Measurements from ENCODE around the gene ZNF91. TPM values are rescaled to one million over a fixed set of nuclear protein-coding genes. Genes with fewer than 3 reads are reported as not detected.
"Not testable (repeated sequence)": the region's sequence is repeated elsewhere in the genome, so short reads cannot be mapped to it uniquely, and the experiment has no call there.

ZNF91 gene
- total RNA-seq, 2 donors from 2014 or later: 52.9 to 65.6 TPM

DNA sequence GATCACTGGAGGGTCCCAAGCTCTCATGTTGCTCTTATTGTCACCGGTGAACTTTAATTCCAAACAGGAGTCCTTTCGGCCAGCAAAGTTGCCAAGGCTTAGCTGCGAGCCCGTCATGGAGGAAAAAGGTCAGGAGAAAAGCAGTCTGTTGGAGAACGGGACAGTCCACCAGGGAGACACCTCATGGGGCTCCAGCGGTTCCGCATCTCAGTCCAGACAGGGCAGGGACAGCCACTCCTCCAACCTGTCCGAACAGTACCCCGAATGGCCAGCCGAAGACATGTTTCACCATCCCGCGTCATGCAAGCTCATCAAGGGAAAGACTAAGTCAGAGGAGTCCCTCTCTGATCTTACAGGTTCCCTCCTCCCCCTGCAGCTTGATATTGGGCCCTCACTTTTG lies 10.4 kb downstream of the ZNF91 start:
- peaks cover 30% of the 10 kb centered on the region for H3K9me3 ChIP-seq (ENCODE audit: control insufficient read depth, low read length, poor library complexity, severe bottlenecking)
- H3K27me3 Mint-ChIP-seq: no peaks in the 10 kb centered on the region
- peaks cover 8% of the 10 kb centered on the region for H3K4me1 Mint-ChIP-seq
- H3K36me3 Mint-ChIP-seq (ENCODE audit: low read depth): peaks cover 11% of the 10 kb centered on the region
- DNase-seq (no peak), ATAC-seq (no peak)
- no peak overlapping the region for H3K4me3 Mint-ChIP-seq
- H3K27ac Mint-ChIP-seq: no peak overlapping the region

DNA sequence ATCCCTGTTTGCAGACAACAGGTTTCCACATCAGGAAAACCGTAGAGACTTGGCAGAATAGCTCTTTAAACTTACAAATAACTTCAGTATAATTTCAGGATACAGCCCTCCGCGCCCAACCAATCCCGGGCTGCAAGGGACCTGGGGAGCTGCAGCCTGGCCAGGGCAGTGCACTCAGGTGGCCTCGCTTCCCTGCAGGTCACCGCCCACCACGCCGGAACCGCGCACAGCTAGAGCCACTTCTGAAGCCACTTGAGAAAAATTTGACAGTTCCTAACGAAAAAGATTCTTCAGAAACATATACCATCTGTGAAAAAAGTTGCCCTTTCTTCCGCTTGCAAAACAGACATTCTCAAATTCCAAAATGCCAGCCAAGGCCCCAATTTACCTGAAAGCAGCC lies 11.1 kb downstream of the ZNF91 start:
- H3K9me3 ChIP-seq (ENCODE audit: control insufficient read depth, low read length, poor library complexity, severe bottlenecking): peaks cover 30% of the 10 kb centered on the region
- ATAC-seq: no peak
- no peak for DNase-seq
- H3K27me3 Mint-ChIP-seq: no peaks in the 10 kb centered on the region
- peaks cover 9% of the 10 kb centered on the region for H3K36me3 Mint-ChIP-seq (ENCODE audit: low read depth)
- no peak overlapping the region for H3K4me3 Mint-ChIP-seq
- peaks cover 2% of the 10 kb centered on the region for H3K4me1 Mint-ChIP-seq
- no peak overlapping the region for H3K27ac Mint-ChIP-seq

DNA sequence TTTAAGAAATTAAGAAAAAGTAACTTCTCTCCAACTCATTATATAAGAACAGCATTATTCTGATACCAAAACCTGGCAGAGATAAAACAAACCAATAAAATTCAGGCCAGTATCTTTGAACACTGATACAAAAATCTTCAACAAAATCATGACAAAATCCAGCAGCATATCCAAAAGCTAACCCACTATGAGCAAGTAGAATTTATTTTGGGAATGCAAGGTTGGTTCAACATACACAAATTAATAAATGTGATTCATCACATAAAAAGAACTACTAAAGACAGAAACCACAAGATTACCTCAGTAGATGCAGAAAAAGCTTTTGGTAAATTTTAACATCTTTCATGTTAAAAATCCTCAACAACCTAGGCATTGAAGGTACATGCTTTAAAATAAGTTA lies 12.3 kb downstream of the ZNF91 start:
- no peaks in the 10 kb centered on the region for H3K4me1 Mint-ChIP-seq

DNA sequence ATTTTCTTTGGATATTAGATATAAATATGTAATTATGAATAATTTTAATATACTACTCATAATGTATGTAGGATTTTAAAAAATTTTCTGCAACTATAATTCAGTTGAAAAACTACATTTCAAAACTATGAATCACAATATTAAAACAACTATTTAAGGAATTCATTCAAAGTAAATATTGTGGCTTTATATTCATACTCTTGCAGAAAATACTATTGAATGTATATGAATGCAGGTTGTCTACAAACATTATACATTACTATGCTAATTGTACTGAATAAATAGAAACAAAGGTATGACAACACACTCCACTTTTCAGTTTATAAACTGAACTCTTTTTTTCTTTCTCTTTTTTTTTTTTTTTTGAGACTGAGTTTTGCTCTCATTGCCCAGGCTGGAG lies 14.2 kb downstream of the ZNF91 start:
- no peak overlapping the region for H3K27ac Mint-ChIP-seq
- H3K4me3 Mint-ChIP-seq: no peak overlapping the region
- H3K4me1 Mint-ChIP-seq: no peaks in the 10 kb centered on the region
- DNase-seq (no peak), ATAC-seq (no peak)
- H3K9me3 ChIP-seq (ENCODE audit: control insufficient read depth, low read length, poor library complexity, severe bottlenecking): peaks cover 30% of the 10 kb centered on the region
- peaks cover 11% of the 10 kb centered on the region for H3K36me3 Mint-ChIP-seq (ENCODE audit: low read depth)
- no peaks in the 10 kb centered on the region for H3K27me3 Mint-ChIP-seq

More for the DNA sequence above, 12.3 kb downstream of the ZNF91 start:
- ATAC-seq (no peak), DNase-seq (no peak)
- peaks cover 30% of the 10 kb centered on the region for H3K9me3 ChIP-seq (ENCODE audit: control insufficient read depth, low read length, poor library complexity, severe bottlenecking)
- H3K27ac Mint-ChIP-seq: no peak overlapping the region
- peaks cover 9% of the 10 kb centered on the region for H3K36me3 Mint-ChIP-seq (ENCODE audit: low read depth)
- H3K27me3 Mint-ChIP-seq: no peaks in the 10 kb centered on the region
- H3K4me3 Mint-ChIP-seq: no peak overlapping the region

DNA sequence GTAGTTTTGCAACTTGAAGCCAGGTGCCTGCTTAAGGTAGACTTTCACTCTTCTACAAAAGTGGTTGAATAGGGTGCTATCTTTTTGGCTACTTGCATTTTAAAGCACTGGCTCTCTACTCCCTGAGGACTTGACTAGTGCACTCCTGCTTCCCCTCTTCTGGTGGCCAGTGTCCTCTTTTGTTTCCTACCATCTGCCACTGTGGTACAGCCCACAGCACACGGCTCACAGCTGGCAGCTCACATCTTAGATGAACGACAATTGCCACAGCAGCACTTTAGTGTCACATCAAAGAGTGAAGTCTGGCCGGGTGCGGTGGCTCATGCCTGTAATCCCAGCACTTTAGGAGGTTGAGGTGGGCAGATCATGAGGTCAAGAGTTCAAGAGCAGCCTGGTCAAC lies 15.6 kb downstream of the ZNF91 start:
- H3K4me1 Mint-ChIP-seq; H3K27ac Mint-ChIP-seq; H3K4me3 Mint-ChIP-seq; DNase-seq; H3K27me3 Mint-ChIP-seq; H3K36me3 Mint-ChIP-seq (ENCODE audit: low read depth): not testable (repeated sequence)
- ATAC-seq: peak; percentile 30
- peaks cover 28% of the 10 kb centered on the region for H3K9me3 ChIP-seq (ENCODE audit: control insufficient read depth, low read length, poor library complexity, severe bottlenecking)

DNA sequence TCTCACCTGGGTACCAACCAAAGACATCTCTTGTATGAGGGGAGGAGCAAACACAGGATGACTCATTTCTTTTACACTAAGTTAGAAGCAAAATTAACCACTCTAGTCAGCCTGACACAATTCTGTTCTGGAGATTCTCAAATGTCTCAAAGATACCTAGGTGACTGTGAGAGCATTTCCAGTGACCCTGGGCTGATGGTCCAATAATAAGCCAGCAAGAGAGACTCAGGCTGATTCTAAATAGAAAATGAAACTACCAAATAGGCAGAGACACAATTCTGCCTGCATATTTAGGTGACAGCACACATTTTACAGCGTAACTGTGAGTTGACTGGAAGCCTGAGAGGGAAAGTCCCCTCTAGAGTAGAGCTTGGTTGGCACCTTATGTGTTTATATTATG lies 16.3 kb downstream of the ZNF91 start:
- ATAC-seq: no peak
- no peak for DNase-seq
- no peak overlapping the region for H3K4me3 Mint-ChIP-seq
- H3K9me3 ChIP-seq (ENCODE audit: control insufficient read depth, low read length, poor library complexity, severe bottlenecking): peaks cover 28% of the 10 kb centered on the region
- no peaks in the 10 kb centered on the region for H3K4me1 Mint-ChIP-seq
- no peak overlapping the region for H3K27ac Mint-ChIP-seq
- peaks cover 10% of the 10 kb centered on the region for H3K36me3 Mint-ChIP-seq (ENCODE audit: low read depth)
- H3K27me3 Mint-ChIP-seq: no peaks in the 10 kb centered on the region

DNA sequence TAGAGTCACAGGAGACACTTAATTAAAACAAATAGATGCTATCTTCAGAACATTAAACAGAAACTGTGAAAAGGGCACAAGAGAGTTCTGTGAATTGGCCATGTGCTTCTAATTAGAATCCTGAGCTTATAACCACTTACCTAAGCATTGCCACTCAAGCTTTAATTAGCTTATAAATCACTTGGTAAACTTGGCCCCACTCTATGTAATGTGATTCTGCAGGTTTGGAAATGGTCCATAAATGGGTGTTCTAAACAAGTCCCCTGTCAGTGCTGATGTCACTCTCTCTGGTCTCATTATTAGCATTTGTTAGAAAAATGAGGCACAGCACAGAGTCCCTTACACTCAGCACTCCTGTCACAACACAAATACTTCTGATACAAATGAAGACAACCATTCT lies 18.0 kb downstream of the ZNF91 start:
- no peak for DNase-seq
- Mint-ChIP-seq H3K4me3 (no peak overlapping the region), H3K4me1 (no peaks in the 10 kb centered on the region), H3K36me3 (ENCODE audit: low read depth) (peaks cover 7% of the 10 kb centered on the region), H3K27me3 (no peaks in the 10 kb centered on the region), H3K27ac (no peak overlapping the region)
- ATAC-seq: no peak
- peaks cover 20% of the 10 kb centered on the region for H3K9me3 ChIP-seq (ENCODE audit: control insufficient read depth, low read length, poor library complexity, severe bottlenecking)

DNA sequence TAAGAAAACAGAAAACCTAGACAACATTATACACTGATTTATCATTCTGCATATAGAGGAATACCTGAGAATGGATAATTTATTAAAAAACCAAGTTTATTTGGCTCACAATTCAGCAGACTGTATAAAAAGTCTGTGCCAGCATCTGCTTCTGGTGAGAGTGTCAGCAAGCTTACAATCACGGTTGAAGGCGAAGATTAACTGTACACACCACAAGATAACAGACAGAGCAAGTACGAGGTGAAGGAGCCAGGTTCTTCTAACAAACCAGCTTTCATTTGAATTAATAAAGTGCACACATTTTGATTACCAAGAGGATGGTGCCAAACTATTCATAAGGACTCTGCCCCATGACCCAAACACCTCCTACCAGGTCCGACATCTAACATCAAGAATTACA lies 28.8 kb downstream of the ZNF91 start:
- H3K9me3 ChIP-seq (ENCODE audit: control insufficient read depth, low read length, poor library complexity, severe bottlenecking): peaks cover 53% of the 10 kb centered on the region
- DNase-seq: no peak
- H3K4me3 Mint-ChIP-seq: no peak overlapping the region
- ATAC-seq: no peak
- no peak overlapping the region for H3K27ac Mint-ChIP-seq
- H3K36me3 Mint-ChIP-seq (ENCODE audit: low read depth): peaks cover 2% of the 10 kb centered on the region
- no peaks in the 10 kb centered on the region for H3K4me1 Mint-ChIP-seq
- H3K27me3 Mint-ChIP-seq: no peaks in the 10 kb centered on the region

DNA sequence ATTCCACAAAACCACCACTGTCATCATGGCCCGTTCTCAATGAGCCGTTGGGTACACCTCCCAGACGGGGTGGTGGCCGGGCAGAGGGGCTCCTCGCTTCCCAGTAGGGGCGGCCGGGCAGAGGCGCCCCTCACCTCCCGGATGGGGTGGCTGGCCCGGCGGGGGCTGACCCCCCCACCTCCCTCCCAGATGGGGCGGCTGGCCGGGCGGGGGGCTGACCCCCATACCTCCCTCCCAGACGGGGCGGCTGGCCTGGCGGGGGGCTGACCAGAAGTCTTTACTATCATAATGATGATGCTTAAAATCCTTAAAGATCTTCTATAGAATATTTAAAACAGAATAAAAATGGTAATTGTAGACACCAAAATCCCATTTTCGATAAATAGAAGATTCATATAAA lies 29.2 kb downstream of the ZNF91 start:
- not testable (repeated sequence) for H3K4me3 Mint-ChIP-seq; H3K36me3 Mint-ChIP-seq (ENCODE audit: low read depth); DNase-seq; H3K27me3 Mint-ChIP-seq; H3K4me1 Mint-ChIP-seq; H3K27ac Mint-ChIP-seq; ATAC-seq
- peaks cover 55% of the 10 kb centered on the region for H3K9me3 ChIP-seq (ENCODE audit: control insufficient read depth, low read length, poor library complexity, severe bottlenecking)

DNA sequence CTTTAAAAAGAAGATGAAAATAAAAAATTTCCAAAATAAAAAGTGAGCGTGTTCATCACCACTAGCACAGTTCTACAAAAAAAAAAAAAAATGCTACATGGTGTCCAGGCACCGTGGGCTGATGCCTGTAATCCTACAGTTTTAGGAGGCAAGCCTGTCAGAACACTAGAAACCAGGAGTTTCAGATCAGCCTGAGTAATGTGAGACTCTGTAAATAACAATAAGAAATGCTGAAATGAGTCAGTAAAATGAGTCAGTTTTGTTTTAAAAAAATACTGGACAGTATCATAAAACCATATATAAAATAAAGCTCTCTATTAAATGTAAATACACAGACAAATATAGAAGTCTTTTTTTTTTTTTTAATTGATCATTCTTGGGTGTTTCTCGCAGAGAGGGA lies 30.0 kb downstream of the ZNF91 start:
- Mint-ChIP-seq H3K4me3 (no peak overlapping the region), H3K4me1 (no peaks in the 10 kb centered on the region), H3K27me3 (no peaks in the 10 kb centered on the region), H3K27ac (no peak overlapping the region), H3K36me3 (ENCODE audit: low read depth) (peaks cover 2% of the 10 kb centered on the region)
- no peak for DNase-seq
- ATAC-seq: no peak
- peaks cover 56% of the 10 kb centered on the region for H3K9me3 ChIP-seq (ENCODE audit: control insufficient read depth, low read length, poor library complexity, severe bottlenecking)

DNA sequence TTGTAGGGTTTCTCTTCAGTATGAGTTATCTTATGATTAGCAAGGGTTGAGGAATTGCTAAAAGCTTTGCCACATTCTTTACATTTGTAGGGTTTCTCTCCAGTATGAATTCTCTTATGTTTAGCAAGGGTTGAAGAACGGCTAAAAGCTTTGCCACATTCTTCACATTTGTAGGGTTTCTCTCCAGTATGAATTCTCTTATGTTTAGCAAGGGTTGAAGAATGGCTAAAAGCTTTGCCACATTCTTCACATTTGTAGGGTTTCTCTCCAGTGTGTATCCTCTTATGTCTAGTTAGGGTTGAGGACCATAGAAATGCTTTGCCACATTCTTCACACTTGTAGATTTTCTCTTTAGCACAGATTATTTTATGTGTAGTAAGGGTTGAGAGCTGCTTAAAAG lies 33.4 kb downstream of the ZNF91 start:
- peak overlapping the region; percentile 28 for H3K4me3 Mint-ChIP-seq
- DNase-seq; H3K36me3 Mint-ChIP-seq (ENCODE audit: low read depth); H3K4me1 Mint-ChIP-seq; H3K27me3 Mint-ChIP-seq; ATAC-seq: not testable (repeated sequence)
- H3K27ac Mint-ChIP-seq: peak overlapping the region; percentile 35
- H3K9me3 ChIP-seq (ENCODE audit: control insufficient read depth, low read length, poor library complexity, severe bottlenecking): peaks cover 52% of the 10 kb centered on the region

DNA sequence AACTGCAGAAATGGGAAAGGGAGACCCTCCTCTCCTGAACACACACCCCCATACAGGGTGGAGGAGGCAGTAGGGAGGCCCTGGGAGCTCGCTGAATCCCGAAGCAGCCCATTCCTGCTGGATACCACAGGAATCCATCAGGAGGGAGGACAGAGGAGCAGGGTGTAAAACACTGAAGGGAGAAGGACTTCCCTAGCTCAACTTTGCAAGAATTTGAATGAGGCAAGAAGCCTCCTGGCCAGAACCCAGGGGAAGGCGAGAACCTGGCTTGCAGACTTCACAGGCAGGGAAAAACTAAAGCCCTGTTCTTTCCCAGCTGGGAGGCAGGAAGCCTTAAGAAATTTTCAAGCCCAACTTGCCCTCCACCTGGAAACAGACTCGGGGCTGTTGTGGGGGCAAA lies 43.5 kb downstream of the ZNF91 start:
- Mint-ChIP-seq H3K36me3 (ENCODE audit: low read depth) (peaks cover 19% of the 10 kb centered on the region), H3K27me3 (no peaks in the 10 kb centered on the region), H3K4me1 (no peaks in the 10 kb centered on the region), H3K4me3 (no peak overlapping the region), H3K27ac (no peak overlapping the region)
- H3K9me3 ChIP-seq (ENCODE audit: control insufficient read depth, low read length, poor library complexity, severe bottlenecking): peaks cover 74% of the 10 kb centered on the region
- ATAC-seq (no peak), DNase-seq (no peak)

DNA sequence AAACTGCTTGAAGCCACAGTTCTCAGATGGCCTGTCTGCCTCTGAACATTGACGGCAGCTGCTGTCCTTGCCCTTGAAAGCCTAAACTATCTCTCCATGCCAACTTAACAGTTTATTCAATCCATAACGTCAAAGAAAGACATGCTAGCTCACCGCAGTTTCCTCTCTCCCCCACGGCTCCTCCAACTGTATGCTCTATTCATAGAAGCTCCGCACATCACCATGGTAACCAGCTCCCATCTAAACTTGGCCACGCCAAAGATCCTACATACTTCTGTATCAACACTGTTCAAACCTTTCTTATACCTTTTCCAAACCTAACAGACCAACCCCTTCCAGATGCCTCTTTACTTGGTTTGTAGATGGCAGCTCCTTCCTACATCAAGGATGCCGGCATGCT lies 48.6 kb downstream of the ZNF91 start:
- H3K9me3 ChIP-seq (ENCODE audit: control insufficient read depth, low read length, poor library complexity, severe bottlenecking): peaks cover 46% of the 10 kb centered on the region
- H3K27me3 Mint-ChIP-seq: no peaks in the 10 kb centered on the region
- H3K4me3 Mint-ChIP-seq: no peak overlapping the region
- H3K4me1 Mint-ChIP-seq: no peaks in the 10 kb centered on the region
- ATAC-seq: no peak
- DNase-seq: no peak
- peaks cover 9% of the 10 kb centered on the region for H3K36me3 Mint-ChIP-seq (ENCODE audit: low read depth)
- no peak overlapping the region for H3K27ac Mint-ChIP-seq

DNA sequence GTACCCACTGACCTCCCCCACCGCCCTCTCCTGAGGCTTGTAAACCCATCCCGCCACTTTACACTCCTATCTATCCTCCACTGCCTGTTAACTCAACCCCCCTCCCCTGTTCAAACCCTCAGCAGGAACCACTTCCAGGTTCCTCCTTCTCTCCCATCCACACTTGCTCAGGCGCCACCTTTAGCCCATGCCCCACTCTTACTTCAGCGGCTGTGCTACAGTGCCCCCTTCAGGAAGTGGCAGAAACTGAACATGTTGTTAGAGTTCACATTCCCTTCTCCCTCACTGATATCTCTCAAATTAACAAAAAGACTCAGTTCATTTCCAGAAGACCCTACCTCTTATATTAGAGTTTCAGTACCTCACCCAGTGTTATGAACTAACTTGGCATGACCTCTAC lies 49.4 kb downstream of the ZNF91 start:
- H3K27ac Mint-ChIP-seq: no peak overlapping the region
- H3K36me3 Mint-ChIP-seq (ENCODE audit: low read depth): peaks cover 9% of the 10 kb centered on the region
- H3K9me3 ChIP-seq (ENCODE audit: control insufficient read depth, low read length, poor library complexity, severe bottlenecking): peaks cover 40% of the 10 kb centered on the region
- H3K27me3 Mint-ChIP-seq: no peaks in the 10 kb centered on the region
- no peak for ATAC-seq
- no peaks in the 10 kb centered on the region for H3K4me1 Mint-ChIP-seq
- no peak overlapping the region for H3K4me3 Mint-ChIP-seq
- no peak for DNase-seq
